Activated CD4-positive, alpha-beta T cell treated with anti-CD3 and anti-CD28 coated beads, Interleukin-2, amount 10 ng/mL, durations not matched to agents 7 days and 5 days (primary cell): ENCODE data around the gene GULP1. TPM values are rescaled to one million over a fixed set of nuclear protein-coding genes. Genes with fewer than 3 reads are reported as not detected.
"Not testable (repeated sequence)": the region's sequence is repeated elsewhere in the genome, so short reads cannot be mapped to it uniquely, and the experiment has no call there.

Experiments
- CTCF ChIA-PET: fragments of 350-600 bp; sonication (Branson Sonifier 250); formaldehyde crosslinking; loops from one replicate; lab custom pipeline; 2021; ENCODE audit warnings: antibody characterized with exemption; lab: Charles Lee
- POLR2A ChIA-PET: fragments of 350-600 bp; sonication (Branson Sonifier 250); formaldehyde crosslinking; loops from one replicate; lab custom pipeline; 2021; ENCODE audit warnings: antibody characterized with exemption; lab: Charles Lee
- DNase-seq: peaks from one replicate; pipeline ENCODE4 v3.0.0-alpha.2; 2020
- H3K27ac Mint-ChIP-seq: one replicate; pipeline ENCODE4 v1.8.0; 2021; ENCODE audit warnings: mild to moderate bottlenecking, moderate library complexity, mixed read lengths
- H3K27me3 Mint-ChIP-seq: one replicate; pipeline ENCODE4 v1.8.0; 2021; ENCODE audit warnings: mixed read lengths
- H3K36me3 Mint-ChIP-seq: one replicate; pipeline ENCODE4 v1.8.0; 2021; ENCODE audit warnings: low read depth, mixed read lengths
- H3K4me1 Mint-ChIP-seq: one replicate; pipeline ENCODE4 v1.8.0; 2021; ENCODE audit warnings: mixed read lengths
- H3K4me3 Mint-ChIP-seq: one replicate; pipeline ENCODE4 v1.8.0; 2021; ENCODE audit warnings: mild to moderate bottlenecking, moderate library complexity, mixed read lengths
- H3K9me3 Mint-ChIP-seq: one replicate; pipeline ENCODE4 v1.8.0; 2021; ENCODE audit warnings: mixed read lengths
- total RNA-seq, 2 experiments: library from RNA; stranded (reverse); gene quantifications; one replicate each; pipeline ENCODE4 v1.2.3, GENCODE V29; 2021

The GULP1 gene
- total RNA-seq, 2 experiments from 2014 or later = not detected

DNA sequence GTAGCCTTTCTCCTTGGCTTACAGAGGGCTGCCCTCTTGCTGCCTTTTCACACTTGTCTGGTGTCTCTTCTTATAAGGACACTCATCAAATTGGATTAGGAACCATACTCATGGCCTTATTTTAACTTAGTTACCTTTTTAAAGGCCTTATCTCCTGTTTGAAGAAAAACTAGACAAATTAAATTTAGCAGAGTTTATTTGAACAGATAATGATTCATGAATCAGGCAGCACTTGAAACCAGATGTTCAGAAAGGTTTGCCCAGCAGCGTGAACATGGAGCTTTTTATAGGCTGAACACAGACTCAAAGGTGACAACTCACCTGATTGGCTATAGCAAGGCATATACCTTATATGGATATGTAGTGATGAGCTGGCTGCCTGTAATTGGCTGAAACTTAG lies 238.0 kb downstream of the GULP1 start:
- DNase-seq = no peak
- no peaks in the 10 kb centered on the region for H3K36me3 Mint-ChIP-seq
- no peaks in the 10 kb centered on the region for H3K9me3 Mint-ChIP-seq
- no peak overlapping the region for H3K4me3 Mint-ChIP-seq
- H3K27ac Mint-ChIP-seq = no peak overlapping the region
- POLR2A ChIA-PET = no interaction called here
- H3K27me3 Mint-ChIP-seq = no peaks in the 10 kb centered on the region
- H3K4me1 Mint-ChIP-seq = no peaks in the 10 kb centered on the region
- CTCF ChIA-PET = no interaction called here

DNA sequence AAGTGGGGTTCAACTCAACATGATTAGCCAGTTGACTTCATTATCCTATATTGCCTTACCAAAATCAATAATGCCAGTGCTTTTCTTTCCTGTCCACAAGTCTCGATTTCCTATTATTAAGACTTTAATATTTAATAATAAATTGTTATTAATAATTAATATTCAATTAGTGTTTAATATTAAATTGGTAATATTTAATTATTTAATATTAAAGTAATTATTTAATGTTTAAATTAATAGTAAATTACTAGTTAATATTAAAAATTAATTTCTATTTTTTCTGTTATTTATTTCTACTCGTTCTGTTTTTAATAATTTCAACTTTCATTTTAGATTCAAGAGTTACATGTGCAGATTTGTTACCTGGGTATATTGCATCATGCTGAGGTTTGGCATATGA lies 243.2 kb downstream of the GULP1 start:
- DNase-seq = no peak
- Mint-ChIP-seq H3K4me3 (no peak overlapping the region), H3K9me3 (no peaks in the 10 kb centered on the region), H3K4me1 (no peaks in the 10 kb centered on the region), H3K36me3 (no peaks in the 10 kb centered on the region), H3K27ac (no peak overlapping the region), H3K27me3 (peaks cover 2% of the 10 kb centered on the region)
- CTCF ChIA-PET = no interaction called here
- POLR2A ChIA-PET = no interaction called here

DNA sequence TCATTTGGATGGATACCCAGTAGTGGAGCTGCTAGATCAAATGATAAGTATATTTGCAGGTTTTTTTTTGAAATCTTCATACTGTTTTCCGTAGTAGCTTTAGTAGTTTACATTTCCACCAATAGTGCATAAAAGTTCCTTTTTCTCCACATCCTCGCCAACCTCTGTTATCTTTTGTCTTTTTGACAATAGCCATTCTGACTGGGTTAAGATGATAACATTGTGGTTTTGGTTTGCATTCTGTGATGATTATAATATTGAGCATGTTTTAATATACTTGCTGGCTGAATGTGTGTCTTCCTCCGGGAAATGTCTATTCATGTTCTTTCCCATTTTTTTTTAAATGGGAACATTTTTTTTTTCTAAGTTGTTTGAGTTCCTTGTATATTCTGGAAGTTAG lies 260.0 kb downstream of the GULP1 start:
- no peak overlapping the region for H3K27ac Mint-ChIP-seq
- no peaks in the 10 kb centered on the region for H3K36me3 Mint-ChIP-seq
- no peak for DNase-seq
- H3K27me3 Mint-ChIP-seq = peaks cover 3% of the 10 kb centered on the region
- no peaks in the 10 kb centered on the region for H3K9me3 Mint-ChIP-seq
- no peak overlapping the region for H3K4me3 Mint-ChIP-seq
- CTCF ChIA-PET = no interaction called here
- no peaks in the 10 kb centered on the region for H3K4me1 Mint-ChIP-seq
- POLR2A ChIA-PET = no interaction called here

DNA sequence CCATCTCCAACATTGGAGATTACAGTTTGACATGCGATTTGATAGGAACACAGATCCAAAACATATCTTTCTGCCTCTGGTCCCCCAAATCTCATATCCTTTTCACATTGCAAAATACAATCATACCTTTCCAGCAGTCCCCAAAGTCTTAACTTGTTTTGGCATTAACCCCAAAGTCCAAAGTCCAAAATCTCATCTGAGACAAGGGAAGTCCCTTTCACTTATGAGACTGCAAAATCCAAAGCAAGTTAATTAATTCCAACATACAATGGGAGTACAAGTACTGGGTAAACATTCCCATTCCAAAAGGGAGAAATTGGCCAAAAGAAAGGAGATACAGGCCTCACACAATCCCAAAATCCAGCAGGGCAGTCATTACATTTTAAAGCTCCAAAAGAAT lies 265.4 kb downstream of the GULP1 start:
- DNase-seq = no peak
- no peaks in the 10 kb centered on the region for H3K36me3 Mint-ChIP-seq
- H3K27me3 Mint-ChIP-seq = no peaks in the 10 kb centered on the region
- POLR2A ChIA-PET = no interaction called here
- no peaks in the 10 kb centered on the region for H3K9me3 Mint-ChIP-seq
- H3K4me1 Mint-ChIP-seq = no peaks in the 10 kb centered on the region
- CTCF ChIA-PET = no interaction called here
- H3K27ac Mint-ChIP-seq = no peak overlapping the region
- no peak overlapping the region for H3K4me3 Mint-ChIP-seq

- H3K4me1 Mint-ChIP-seq, H3K9me3 Mint-ChIP-seq, H3K36me3 Mint-ChIP-seq, H3K4me3 Mint-ChIP-seq, H3K27me3 Mint-ChIP-seq, POLR2A ChIA-PET, CTCF ChIA-PET, H3K27ac Mint-ChIP-seq, DNase-seq: not testable (repeated sequence)
These were observed 267.8 kb downstream of the GULP1 start for GRCh38 chr2:188559455-188559854.

GRCh38 chr2:188561473-188561979 lies 269.9 kb downstream of the GULP1 start:
- Mint-ChIP-seq H3K36me3 (no peaks in the 10 kb centered on the region), H3K27me3 (no peaks in the 10 kb centered on the region), H3K27ac (no peak overlapping the region), H3K9me3 (no peaks in the 10 kb centered on the region), H3K4me1 (no peaks in the 10 kb centered on the region), H3K4me3 (no peak overlapping the region)
- CTCF ChIA-PET = no interaction called here
- POLR2A ChIA-PET = no interaction called here
- no peak for DNase-seq

DNA sequence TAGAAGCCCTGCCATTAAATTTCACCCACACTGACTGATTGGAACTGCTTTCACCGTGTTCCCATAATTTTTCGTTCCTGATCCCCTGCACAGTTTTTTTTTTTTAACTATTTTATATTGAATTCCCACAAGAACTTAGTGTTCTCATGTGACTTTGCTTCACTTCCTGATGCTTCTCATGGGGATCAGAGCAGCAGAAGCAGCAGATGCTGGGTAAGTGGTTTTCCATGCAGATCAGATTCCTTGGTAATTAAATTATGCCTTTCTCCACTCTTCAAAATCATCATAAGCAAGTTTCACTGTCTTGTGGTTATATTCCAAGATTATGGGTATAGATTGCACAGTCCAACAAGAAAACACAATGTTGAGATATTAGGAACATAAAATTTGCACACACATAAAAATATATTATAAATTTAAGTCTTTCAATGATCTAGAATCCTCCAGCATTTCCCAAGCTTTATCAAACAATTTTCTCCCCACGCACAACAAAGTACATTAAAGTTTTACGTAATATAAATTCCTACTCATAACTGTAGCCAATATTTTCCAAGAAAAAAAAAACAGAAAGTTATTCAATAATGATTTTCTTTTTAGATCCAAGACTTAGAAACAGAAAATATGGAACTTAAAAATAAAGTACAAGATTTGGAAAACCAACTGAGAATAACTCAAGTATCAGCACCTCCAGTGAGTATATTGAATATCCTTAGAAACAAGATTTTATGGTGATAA lies 277.9 kb downstream of the GULP1 start:
- no peaks in the 10 kb centered on the region for H3K4me1 Mint-ChIP-seq
- POLR2A ChIA-PET = no interaction called here
- H3K4me3 Mint-ChIP-seq = no peak overlapping the region
- no peak for DNase-seq
- H3K9me3 Mint-ChIP-seq = no peaks in the 10 kb centered on the region
- H3K27me3 Mint-ChIP-seq = no peaks in the 10 kb centered on the region
- H3K36me3 Mint-ChIP-seq = no peaks in the 10 kb centered on the region
- H3K27ac Mint-ChIP-seq = no peak overlapping the region
- CTCF ChIA-PET = no interaction called here

- ChIA-PET POLR2A (no interaction called here), CTCF (no interaction called here)
- no peaks in the 10 kb centered on the region for H3K9me3 Mint-ChIP-seq
- H3K27ac Mint-ChIP-seq = no peak overlapping the region
- no peaks in the 10 kb centered on the region for H3K27me3 Mint-ChIP-seq
- no peak for DNase-seq
- H3K4me1 Mint-ChIP-seq = no peaks in the 10 kb centered on the region
- no peak overlapping the region for H3K4me3 Mint-ChIP-seq
- H3K36me3 Mint-ChIP-seq = no peaks in the 10 kb centered on the region
These were observed 278.7 kb downstream of the GULP1 start for GRCh38 chr2:188570370-188570769.

DNA sequence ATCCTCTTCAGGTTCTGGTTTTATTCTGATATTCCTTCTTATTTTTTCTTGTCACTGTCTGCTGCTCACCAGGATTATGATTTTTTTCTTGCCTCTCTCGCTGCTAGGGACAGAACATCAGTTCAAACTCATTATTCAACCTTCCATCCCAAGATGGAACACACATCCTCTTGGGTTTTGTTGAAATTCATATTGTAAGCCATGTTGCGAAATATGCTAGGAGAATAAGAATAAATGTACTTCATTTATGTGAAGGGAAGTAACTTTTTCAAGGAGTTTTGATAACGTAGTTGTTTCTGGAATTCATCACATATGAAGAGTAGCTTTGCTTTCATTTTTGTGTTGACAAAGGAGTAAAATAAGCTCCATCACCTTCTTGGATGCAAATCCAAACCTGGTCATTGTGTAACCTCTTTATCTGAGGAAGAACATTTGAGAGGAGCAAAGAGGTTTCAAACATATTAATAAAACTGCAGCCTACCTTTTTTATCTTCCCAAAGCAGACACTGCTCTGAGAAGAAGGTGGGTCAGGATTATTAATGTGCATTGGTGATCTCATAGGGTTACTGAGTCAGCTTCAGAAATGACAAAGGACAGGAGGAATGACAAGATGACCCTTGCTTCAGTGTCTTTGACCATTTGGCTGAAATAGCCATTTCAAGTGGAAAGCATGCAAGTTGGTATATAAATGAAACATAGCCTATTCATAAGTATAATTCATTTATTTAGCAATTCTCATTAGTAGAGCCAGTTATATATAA lies 280.0 kb downstream of the GULP1 start:
- H3K9me3 Mint-ChIP-seq = no peaks in the 10 kb centered on the region

GRCh38 chr2:188572592-188572991 lies 280.9 kb downstream of the GULP1 start:
- DNase-seq = no peak
- Mint-ChIP-seq H3K27ac (no peak overlapping the region), H3K4me3 (no peak overlapping the region), H3K36me3 (no peaks in the 10 kb centered on the region), H3K4me1 (no peaks in the 10 kb centered on the region), H3K9me3 (no peaks in the 10 kb centered on the region), H3K27me3 (no peaks in the 10 kb centered on the region)
- POLR2A ChIA-PET = no interaction called here
- CTCF ChIA-PET = no interaction called here

More for the DNA sequence above, 280.0 kb downstream of the GULP1 start:
- ChIA-PET CTCF (interaction anchor here (1.0 kb wide), 1 partner anchor 16 kb away, joined by 3 read pairs; no protein-coding TSS in a partner anchor), POLR2A (no interaction called here)
- Mint-ChIP-seq H3K36me3 (no peaks in the 10 kb centered on the region), H3K27ac (no peak overlapping the region), H3K4me3 (no peak overlapping the region), H3K4me1 (no peaks in the 10 kb centered on the region), H3K27me3 (no peaks in the 10 kb centered on the region)
- no peak for DNase-seq

GRCh38 chr2:188573453-188573852 lies 281.8 kb downstream of the GULP1 start:
- Mint-ChIP-seq H3K36me3 (no peaks in the 10 kb centered on the region), H3K4me3 (no peak overlapping the region), H3K9me3 (no peaks in the 10 kb centered on the region), H3K4me1 (no peaks in the 10 kb centered on the region), H3K27ac (no peak overlapping the region), H3K27me3 (no peaks in the 10 kb centered on the region)
- ChIA-PET CTCF (no interaction called here), POLR2A (no interaction called here)
- no peak for DNase-seq

DNA sequence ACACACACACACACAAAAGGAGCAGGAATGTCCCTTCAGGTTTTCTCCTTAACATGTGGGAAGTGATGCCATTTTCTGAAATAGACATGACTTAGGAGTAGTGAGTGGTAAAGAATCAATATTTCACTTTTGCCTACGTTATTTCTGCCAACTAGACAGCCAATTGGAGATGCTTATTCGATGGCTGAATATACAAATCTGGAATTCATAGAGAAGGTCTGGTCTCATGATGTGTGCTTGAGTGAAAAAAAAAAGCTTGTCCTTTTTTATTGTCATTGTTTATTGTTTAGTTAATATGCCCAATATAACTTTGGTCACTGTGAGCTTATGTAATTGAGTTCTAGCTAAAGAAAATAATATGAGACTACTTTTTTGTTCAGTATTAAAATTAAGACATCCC lies 284.3 kb downstream of the GULP1 start:
- Mint-ChIP-seq H3K27me3 (no peaks in the 10 kb centered on the region), H3K9me3 (no peaks in the 10 kb centered on the region), H3K4me3 (no peak overlapping the region), H3K27ac (no peak overlapping the region), H3K36me3 (no peaks in the 10 kb centered on the region), H3K4me1 (no peaks in the 10 kb centered on the region)
- ChIA-PET CTCF (no interaction called here), POLR2A (no interaction called here)
- DNase-seq = no peak

DNA sequence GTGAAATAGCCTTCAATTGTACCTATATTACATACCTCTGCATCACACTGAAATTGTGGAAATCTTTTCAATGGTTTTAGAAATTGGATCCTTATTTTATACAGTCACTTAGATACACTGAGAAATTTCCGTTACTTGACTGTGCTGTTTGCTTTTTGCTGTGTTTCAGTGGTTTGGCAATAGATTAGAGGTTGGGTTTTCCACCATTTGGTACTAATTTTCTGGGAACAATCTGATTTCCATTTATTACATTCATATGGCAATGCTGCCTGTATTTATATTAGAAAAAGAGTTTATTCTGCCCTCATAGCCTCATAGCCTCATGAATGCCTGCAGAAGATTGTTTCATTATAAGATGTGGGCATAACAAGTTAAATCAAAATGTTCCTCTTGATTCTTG lies 285.0 kb downstream of the GULP1 start:
- H3K27me3 Mint-ChIP-seq = no peaks in the 10 kb centered on the region
- DNase-seq = no peak
- no peaks in the 10 kb centered on the region for H3K9me3 Mint-ChIP-seq
- no peaks in the 10 kb centered on the region for H3K36me3 Mint-ChIP-seq
- ChIA-PET CTCF (no interaction called here), POLR2A (no interaction called here)
- H3K27ac Mint-ChIP-seq = no peak overlapping the region
- H3K4me1 Mint-ChIP-seq = no peaks in the 10 kb centered on the region
- no peak overlapping the region for H3K4me3 Mint-ChIP-seq
